ENCODE results near the gene CSTB.

GRCh38 chr21:43783098-43783700 lies 7.1 kb upstream of the CSTB start:
- no peak for TF ChIP-seq CTCF (IDR thresholded peaks at IDR 0.05)
- no peak for TF ChIP-seq EZH2 (IDR thresholded peaks at IDR 0.05; ENCODE audit: borderline replicate concordance, insufficient read depth, low read depth, low read length, poor library complexity, severe bottlenecking)

Data from B cell (primary cell).